Astrocyte (in vitro differentiated cells and primary cell): ENCODE measurements around the gene AP1B1. TPM values are rescaled to one million over a fixed set of nuclear protein-coding genes. Genes with fewer than 3 reads are reported as not detected.

ENCODE experiments used
- DNase-seq: peaks from one replicate; pipeline ENCODE4 v3.0.0-alpha.2; 2010; ENCODE audit warnings: low read depth
- FAIRE-seq: peaks from 2 replicates; lab custom pipeline; 2011; peaks lifted over from hg19 to GRCh38; lab: Jason Lieb, UNC
- H2AFZ ChIP-seq: 2 replicates; pipeline ENCODE4 v1.6.0; 2012; ENCODE audit warnings: low read depth, low read length, inconsistent platforms
- H3K27ac ChIP-seq: 2 replicates; pipeline ENCODE4 v1.5.1; 2011; ENCODE audit warnings: low read depth, low read length, inconsistent platforms
- H3K27me3 ChIP-seq: 2 replicates; pipeline ENCODE4 v1.6.0; 2011; ENCODE audit warnings: low read length, inconsistent platforms; ENCODE audit not compliant: insufficient read depth
- H3K36me3 ChIP-seq: 2 replicates; pipeline ENCODE4 v1.5.1; 2011; ENCODE audit warnings: low read length, inconsistent platforms; ENCODE audit not compliant: insufficient read depth
- H3K4me1 ChIP-seq: 2 replicates; pipeline ENCODE4 v1.5.1; 2011; ENCODE audit warnings: low read length, inconsistent platforms; ENCODE audit not compliant: insufficient read depth
- H3K4me2 ChIP-seq: 2 replicates; pipeline ENCODE4 v1.6.0; 2012; ENCODE audit warnings: low read length, inconsistent platforms
- H3K4me3 ChIP-seq: 2 replicates; pipeline ENCODE4 v1.5.1; 2011; ENCODE audit warnings: low read depth, mild to moderate bottlenecking, low read length, inconsistent platforms; ENCODE audit not compliant: insufficient read depth
- H3K79me2 ChIP-seq: 2 replicates; pipeline ENCODE4 v1.6.0; 2012; ENCODE audit warnings: mild to moderate bottlenecking, low read length, inconsistent platforms; ENCODE audit not compliant: insufficient read depth
- H3K9ac ChIP-seq: 2 replicates; pipeline ENCODE4 v1.6.0; 2012; ENCODE audit warnings: mild to moderate bottlenecking, low read length, inconsistent platforms
- H3K9me3 ChIP-seq: 2 replicates; pipeline ENCODE4 v1.5.1; 2012; ENCODE audit warnings: low read depth, mild to moderate bottlenecking, low read length, inconsistent platforms; ENCODE audit not compliant: insufficient read depth
- H4K20me1 ChIP-seq: 2 replicates; pipeline ENCODE4 v1.6.0; 2012; ENCODE audit warnings: low read length, inconsistent platforms; ENCODE audit not compliant: insufficient read depth
- H3K27ac Mint-ChIP-seq: one replicate; pipeline ENCODE4 v1.8.0; 2021; ENCODE audit warnings: mild to moderate bottlenecking, mixed read lengths; ENCODE audit not compliant: unreplicated experiment
- H3K27me3 Mint-ChIP-seq: one replicate; pipeline ENCODE4 v1.8.0; 2021; ENCODE audit warnings: low read depth, mixed read lengths; ENCODE audit not compliant: unreplicated experiment
- H3K36me3 Mint-ChIP-seq: one replicate; pipeline ENCODE4 v1.8.0; 2021; ENCODE audit warnings: low read depth, mixed read lengths; ENCODE audit not compliant: unreplicated experiment
- H3K4me1 Mint-ChIP-seq: one replicate; pipeline ENCODE4 v1.8.0; 2021; ENCODE audit warnings: low read depth, mixed read lengths; ENCODE audit not compliant: unreplicated experiment
- H3K4me3 Mint-ChIP-seq: one replicate; pipeline ENCODE4 v1.8.0; 2021; ENCODE audit warnings: mild to moderate bottlenecking, moderate library complexity, mixed read lengths; ENCODE audit not compliant: unreplicated experiment
- H3K9me3 Mint-ChIP-seq: one replicate; pipeline ENCODE4 v1.8.0; 2021; ENCODE audit warnings: mild to moderate bottlenecking, mixed read lengths; ENCODE audit not compliant: unreplicated experiment
- EZH2 ChIP-seq: IDR thresholded peaks from 2 replicates; pipeline ENCODE4 v1.6.1; 2012; ENCODE audit warnings: mild to moderate bottlenecking, low read length, inconsistent platforms; ENCODE audit not compliant: insufficient read depth
- total RNA-seq: library from RNA; stranded (reverse); gene quantifications from 2 replicates; pipeline ENCODE4 v1.2.1, GENCODE V29; 2021
- TF ChIP-seq, protein P1 (sequence below): IDR thresholded peaks from 2 replicates; pipeline ENCODE4 v1.5.1; 2011; ENCODE audit warnings: low read depth, mild to moderate bottlenecking, inconsistent platforms, low read length, moderate library complexity; ENCODE audit not compliant: insufficient read depth

AP1B1 gene
- total RNA-seq, 1 donor from 2014 or later = 69.5 TPM

GRCh38 chr22:29325356-29325755 is 63.0 kb downstream of the AP1B1 start:
- H3K27ac Mint-ChIP-seq = no peak overlapping the region
- peaks cover 10% of the 10 kb centered on the region for H3K4me1 ChIP-seq
- H3K27ac ChIP-seq = no peak overlapping the region
- no peak for DNase-seq
- H2AFZ ChIP-seq = no peak overlapping the region
- H4K20me1 ChIP-seq = peaks cover 8% of the 10 kb centered on the region
- TF ChIP-seq, protein P1, sequence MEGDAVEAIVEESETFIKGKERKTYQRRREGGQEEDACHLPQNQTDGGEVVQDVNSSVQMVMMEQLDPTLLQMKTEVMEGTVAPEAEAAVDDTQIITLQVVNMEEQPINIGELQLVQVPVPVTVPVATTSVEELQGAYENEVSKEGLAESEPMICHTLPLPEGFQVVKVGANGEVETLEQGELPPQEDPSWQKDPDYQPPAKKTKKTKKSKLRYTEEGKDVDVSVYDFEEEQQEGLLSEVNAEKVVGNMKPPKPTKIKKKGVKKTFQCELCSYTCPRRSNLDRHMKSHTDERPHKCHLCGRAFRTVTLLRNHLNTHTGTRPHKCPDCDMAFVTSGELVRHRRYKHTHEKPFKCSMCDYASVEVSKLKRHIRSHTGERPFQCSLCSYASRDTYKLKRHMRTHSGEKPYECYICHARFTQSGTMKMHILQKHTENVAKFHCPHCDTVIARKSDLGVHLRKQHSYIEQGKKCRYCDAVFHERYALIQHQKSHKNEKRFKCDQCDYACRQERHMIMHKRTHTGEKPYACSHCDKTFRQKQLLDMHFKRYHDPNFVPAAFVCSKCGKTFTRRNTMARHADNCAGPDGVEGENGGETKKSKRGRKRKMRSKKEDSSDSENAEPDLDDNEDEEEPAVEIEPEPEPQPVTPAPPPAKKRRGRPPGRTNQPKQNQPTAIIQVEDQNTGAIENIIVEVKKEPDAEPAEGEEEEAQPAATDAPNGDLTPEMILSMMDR = no peak
- no peak for TF ChIP-seq EZH2
- H3K27me3 ChIP-seq = no peaks in the 10 kb centered on the region
- no peaks in the 10 kb centered on the region for H3K9me3 Mint-ChIP-seq
- no peaks in the 10 kb centered on the region for H3K4me1 Mint-ChIP-seq
- peaks cover 12% of the 10 kb centered on the region for H3K36me3 Mint-ChIP-seq
- H3K9ac ChIP-seq = no peak overlapping the region
- H3K36me3 ChIP-seq = peaks cover 4% of the 10 kb centered on the region
- no peaks in the 10 kb centered on the region for H3K27me3 Mint-ChIP-seq
- no peak overlapping the region for H3K4me2 ChIP-seq
- H3K9me3 ChIP-seq = no peaks in the 10 kb centered on the region
- no peak overlapping the region for H3K4me3 Mint-ChIP-seq
- no peaks in the 10 kb centered on the region for H3K79me2 ChIP-seq
- no peak for FAIRE-seq
- H3K4me3 ChIP-seq = no peak overlapping the region

GRCh38 chr22:29323641-29324040 is 64.7 kb downstream of the AP1B1 start:
- TF ChIP-seq EZH2 = no peak
- TF ChIP-seq, protein P1 = no peak
- H3K36me3 ChIP-seq = peaks cover 4% of the 10 kb centered on the region
- no peak overlapping the region for H3K4me3 ChIP-seq
- DNase-seq (no peak), FAIRE-seq (no peak)
- no peaks in the 10 kb centered on the region for H3K9me3 ChIP-seq
- no peak overlapping the region for H3K4me2 ChIP-seq
- Mint-ChIP-seq H3K27ac (no peak overlapping the region), H3K36me3 (peaks cover 11% of the 10 kb centered on the region), H3K4me3 (no peak overlapping the region), H3K9me3 (no peaks in the 10 kb centered on the region), H3K4me1 (no peaks in the 10 kb centered on the region), H3K27me3 (no peaks in the 10 kb centered on the region)
- peaks cover 8% of the 10 kb centered on the region for H4K20me1 ChIP-seq
- no peaks in the 10 kb centered on the region for H3K79me2 ChIP-seq
- no peak overlapping the region for H3K27ac ChIP-seq
- H2AFZ ChIP-seq = no peak overlapping the region
- H3K4me1 ChIP-seq = no peaks in the 10 kb centered on the region
- no peak overlapping the region for H3K9ac ChIP-seq
- H3K27me3 ChIP-seq = no peaks in the 10 kb centered on the region

GRCh38 chr22:29320546-29320945 is 67.8 kb downstream of the AP1B1 start:
- no peak for TF ChIP-seq EZH2
- TF ChIP-seq, protein P1 = peak; percentile 17
- no peak overlapping the region for H3K4me2 ChIP-seq

More at GRCh38 chr22:29320546-29320945, 67.8 kb downstream of the AP1B1 start:
- Histone ChIP-seq H3K79me2 (no peaks in the 10 kb centered on the region), H3K36me3 (no peaks in the 10 kb centered on the region), H3K4me1 (no peaks in the 10 kb centered on the region), H2AFZ (no peak overlapping the region), H3K27me3 (peaks cover 13% of the 10 kb centered on the region), H3K9ac (no peak overlapping the region), H4K20me1 (no peaks in the 10 kb centered on the region), H3K4me3 (no peak overlapping the region), H3K27ac (no peak overlapping the region), H3K9me3 (no peaks in the 10 kb centered on the region)
- Mint-ChIP-seq H3K4me3 (no peak overlapping the region), H3K36me3 (peaks cover 6% of the 10 kb centered on the region), H3K4me1 (no peaks in the 10 kb centered on the region), H3K27me3 (peaks cover 16% of the 10 kb centered on the region), H3K27ac (no peak overlapping the region), H3K9me3 (no peaks in the 10 kb centered on the region)
- no peak for FAIRE-seq
- DNase-seq = no peak
